Epithelial cell of prostate (primary cell): ENCODE results near the gene MATCAP1.

Source experiments
- DNase-seq: peaks from one replicate; pipeline ENCODE4 v3.0.0-alpha.2; 2011; ENCODE audit warnings: low read depth, low spot score
- H3K27ac ChIP-seq: fragments of 450-650 bp; 2 replicates; pipeline ENCODE4 v1.5.1; 2017; ENCODE audit warnings: mild to moderate bottlenecking

Gene MATCAP1

GRCh38 chr16:67174706-67175231, 9.0 kb downstream of the MATCAP1 start:
- H3K27ac ChIP-seq, result peak overlapping the region; percentile 78
- no peak for DNase-seq

GRCh38 chr16:67173808-67174705, 9.7 kb downstream of the MATCAP1 start:
- DNase-seq, result peak; percentile 76
- H3K27ac ChIP-seq, result peak overlapping the region; percentile 78

- H3K27ac ChIP-seq, result peak overlapping the region; percentile 78
Observed at GRCh38 chr16:67173323-67173722, 10.4 kb downstream of the MATCAP1 start.

GRCh38 chr16:67170949-67171649, 12.7 kb downstream of the MATCAP1 start:
- no peak for DNase-seq
- H3K27ac ChIP-seq, result peak overlapping the region; percentile 83

More at GRCh38 chr16:67173323-67173722, 10.4 kb downstream of the MATCAP1 start:
- DNase-seq, result no peak

- H3K27ac ChIP-seq, result peak within 1 kb of the TSS; percentile 83
Observed at GRCh38 chr16:67170168-67170948, 13.4 kb downstream of the MATCAP1 start, which contains the start of gene NOL3. TSS of gene NOL3 (plus strand) at chr16:67170538.

GRCh38 chr16:67169642-67170167, 14.1 kb downstream of the MATCAP1 start:
- no peak for DNase-seq
- peak overlapping the region; percentile 83 for H3K27ac ChIP-seq

More at GRCh38 chr16:67170168-67170948, 13.4 kb downstream of the MATCAP1 start, which contains the start of gene NOL3:
- no peak for DNase-seq

- no peak overlapping the region for H3K27ac ChIP-seq
- no peak for DNase-seq
Observed at GRCh38 chr16:67169011-67169451, 14.7 kb downstream of the MATCAP1 start.

GRCh38 chr16:67167588-67167987, 16.2 kb downstream of the MATCAP1 start:
- no peak overlapping the region for H3K27ac ChIP-seq
- DNase-seq, result no peak

GRCh38 chr16:67166598-67167168, 17.1 kb downstream of the MATCAP1 start:
- no peak overlapping the region for H3K27ac ChIP-seq
- DNase-seq, result no peak

- DNase-seq, result no peak
- no peak overlapping the region for H3K27ac ChIP-seq
Observed at GRCh38 chr16:67166110-67166547, 17.6 kb downstream of the MATCAP1 start.

- DNase-seq, result no peak
- H3K27ac ChIP-seq, result no peak overlapping the region
Observed at GRCh38 chr16:67165121-67166078, 18.4 kb downstream of the MATCAP1 start.

- no peak within 1 kb of the TSS for H3K27ac ChIP-seq
- DNase-seq, result no peak
Observed at GRCh38 chr16:67164599-67165061, 19.1 kb downstream of the MATCAP1 start, which contains the start of gene HSF4. TSS of gene HSF4 (plus strand) at chr16:67164745. CDS start at chr16:67164812, 67 bp downstream.

GRCh38 chr16:67163999-67164558, 19.7 kb downstream of the MATCAP1 start:
- DNase-seq, result no peak
- no peak overlapping the region for H3K27ac ChIP-seq

- DNase-seq, result no peak
- no peak overlapping the region for H3K27ac ChIP-seq
Observed at GRCh38 chr16:67163164-67163998, 20.4 kb downstream of the MATCAP1 start.

- H3K27ac ChIP-seq, result no peak overlapping the region
- no peak for DNase-seq
Observed at GRCh38 chr16:67162506-67163163, 21.1 kb downstream of the MATCAP1 start.

GRCh38 chr16:67161595-67162058, 22.1 kb downstream of the MATCAP1 start:
- no peak for DNase-seq
- H3K27ac ChIP-seq, result no peak overlapping the region
